ENCODE data around the gene SPATA1. TPM values are rescaled to one million over a fixed set of nuclear protein-coding genes. Genes with fewer than 3 reads are reported as not detected.

SPATA1 gene
- total and polyA plus RNA-seq, 2 of the 13 experiments (the other 11 are each of a cell fraction or from before 2014, with no cell fraction given), result 0.70 to 1.4 TPM

DNA sequence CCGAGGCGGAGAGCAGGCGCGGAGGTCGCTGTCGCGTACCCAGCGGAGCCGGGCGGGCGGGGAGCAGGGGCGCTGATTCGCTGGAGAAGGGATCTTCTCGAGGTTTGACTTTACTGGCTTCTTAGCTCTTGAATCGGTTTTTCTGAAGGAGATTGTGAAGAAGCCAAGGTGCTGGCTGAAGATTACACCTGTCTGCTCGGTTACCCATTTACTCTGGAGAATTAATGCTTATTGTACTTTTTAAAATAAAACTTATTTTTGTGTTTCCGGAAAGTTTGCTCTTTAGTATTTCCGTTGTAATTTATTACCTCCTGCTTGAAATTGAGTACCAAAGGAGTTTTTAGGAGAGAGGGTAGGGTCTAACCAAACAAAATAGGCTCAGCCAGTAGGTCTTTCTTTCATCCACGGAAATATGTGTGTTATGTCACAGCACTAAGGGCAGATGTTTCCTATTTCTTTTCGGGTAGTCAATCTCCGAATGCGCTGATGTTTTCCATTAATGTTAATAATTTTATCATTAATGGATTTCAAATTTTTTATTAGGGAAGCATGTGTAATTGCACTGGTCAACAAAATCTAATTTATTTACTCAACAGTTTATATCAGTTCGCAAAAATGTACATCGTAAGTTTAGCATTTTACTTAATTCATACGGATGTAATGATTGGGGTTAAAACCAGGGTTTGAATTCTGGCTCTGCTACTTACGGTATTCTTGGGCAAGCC is 705 bp downstream of the SPATA1 start:
- H3K9ac ChIP-seq (ENCODE audit: insufficient read depth, low read depth, low read length), result peak overlapping the region; percentile 99
- peak overlapping the region; percentile 92 to 97 (median 97) for H3K4me3 ChIP-seq (replicated peaks in 1 of 3; ENCODE audit: insufficient read depth in 1 of 3, low read depth in 2 of 3, low read length in 3 of 3)
- peaks cover 41% of the 10 kb centered on the region for H3K79me2 ChIP-seq (ENCODE audit: insufficient read depth, low read length)
- peaks cover 30% of the 10 kb centered on the region for H4K20me1 ChIP-seq (ENCODE audit: insufficient read depth, low read length)
- H3K9me3 ChIP-seq (ENCODE audit: low read length), result no peaks in the 10 kb centered on the region
- DNase-seq (ENCODE audit: low spot score) (no peak), FAIRE-seq (peak; percentile 26), ATAC-seq (no peak)
- intact Hi-C loops (cut with micrococcal nuclease; ENCODE audit: unreplicated experiment), result loop anchor here (2.0 to 5.0 kb wide), 2 partner anchors 35 to 68 kb away; partner anchors contain the start of gene CTBS
- H3K4me1 ChIP-seq (ENCODE audit: insufficient read depth, low read length), result peaks cover 46% of the 10 kb centered on the region
- CTCF ChIA-PET (ENCODE audit: low intra/inter-chr PET ratio, low total read pairs), result no interaction called here
- H3K27ac ChIP-seq (ENCODE audit: extremely low read length, insufficient read depth, low read length), result peak overlapping the region; percentile 99
- WGBS (ENCODE audit: low lambda C conversion rate), result under 1% methylated on average over 13 of the region's 26 CpGs
- H2AFZ ChIP-seq (ENCODE audit: low read length), result peak overlapping the region; percentile 34
- TSS peak; percentile 52 for BruUV-seq (replicated peaks)
- no peaks in the 10 kb centered on the region for H3K27me3 ChIP-seq (ENCODE audit: control insufficient read depth in 1 of 2, insufficient read depth in 2 of 2, low read length in 2 of 2)
- H3K36me3 ChIP-seq (replicated peaks in 1 of 2; ENCODE audit: control insufficient read depth in 1 of 2, insufficient read depth in 2 of 2, low read length in 2 of 2), result peaks cover 0 to 2% of the 10 kb centered on the region in 2 experiments; a peak in 1 of 5 replicates
- POLR2A ChIA-PET, result interaction anchor here (1.0 to 4.9 kb wide), 14 partner anchors 10 to 1064 kb away, joined by 3 to 90 read pairs (median 4); partner anchors contain the start of genes CTBS and RPF1
- peak overlapping the region; percentile 70 for H3K4me2 ChIP-seq (ENCODE audit: low read depth, low read length)
- in situ Hi-C loops (cut with HindIII; ENCODE audit: extremely low pct_ligation_motif_present, low pct_unique_long_range_greater_than_20kb), result loop anchor here (5.0 kb wide), 1 partner anchor 65 kb away; the partner anchor contains the start of gene CTBS
- no peak for TF ChIP-seq ZNF749 (CRISPR knock-in tag; IDR thresholded peaks at IDR 0.05; ENCODE audit: borderline replicate concordance)
- TF ChIP-seq, protein P1, sequence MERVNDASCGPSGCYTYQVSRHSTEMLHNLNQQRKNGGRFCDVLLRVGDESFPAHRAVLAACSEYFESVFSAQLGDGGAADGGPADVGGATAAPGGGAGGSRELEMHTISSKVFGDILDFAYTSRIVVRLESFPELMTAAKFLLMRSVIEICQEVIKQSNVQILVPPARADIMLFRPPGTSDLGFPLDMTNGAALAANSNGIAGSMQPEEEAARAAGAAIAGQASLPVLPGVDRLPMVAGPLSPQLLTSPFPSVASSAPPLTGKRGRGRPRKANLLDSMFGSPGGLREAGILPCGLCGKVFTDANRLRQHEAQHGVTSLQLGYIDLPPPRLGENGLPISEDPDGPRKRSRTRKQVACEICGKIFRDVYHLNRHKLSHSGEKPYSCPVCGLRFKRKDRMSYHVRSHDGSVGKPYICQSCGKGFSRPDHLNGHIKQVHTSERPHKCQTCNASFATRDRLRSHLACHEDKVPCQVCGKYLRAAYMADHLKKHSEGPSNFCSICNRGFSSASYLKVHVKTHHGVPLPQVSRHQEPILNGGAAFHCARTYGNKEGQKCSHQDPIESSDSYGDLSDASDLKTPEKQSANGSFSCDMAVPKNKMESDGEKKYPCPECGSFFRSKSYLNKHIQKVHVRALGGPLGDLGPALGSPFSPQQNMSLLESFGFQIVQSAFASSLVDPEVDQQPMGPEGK (CRISPR knock-in tag; IDR thresholded peaks at IDR 0.05), result no peak
- TF ChIP-seq ZBTB20 (CRISPR knock-in tag; IDR thresholded peaks at IDR 0.05; ENCODE audit: borderline replicate concordance, low read depth), result peak; percentile 39; the same call in 1 of the 2 replicates
- no peak for TF ChIP-seq JUND (CRISPR knock-in tag; IDR thresholded peaks at IDR 0.05)
- no peak for TF ChIP-seq TCF12 (IDR thresholded peaks at IDR 0.05)
- TF ChIP-seq TCF12 (CRISPR knock-in tag; IDR thresholded peaks at IDR 0.05), result 0 out of 2 replicates have a peak, but pooled peaks have one; percentile 4
- TF ChIP-seq, protein P2, sequence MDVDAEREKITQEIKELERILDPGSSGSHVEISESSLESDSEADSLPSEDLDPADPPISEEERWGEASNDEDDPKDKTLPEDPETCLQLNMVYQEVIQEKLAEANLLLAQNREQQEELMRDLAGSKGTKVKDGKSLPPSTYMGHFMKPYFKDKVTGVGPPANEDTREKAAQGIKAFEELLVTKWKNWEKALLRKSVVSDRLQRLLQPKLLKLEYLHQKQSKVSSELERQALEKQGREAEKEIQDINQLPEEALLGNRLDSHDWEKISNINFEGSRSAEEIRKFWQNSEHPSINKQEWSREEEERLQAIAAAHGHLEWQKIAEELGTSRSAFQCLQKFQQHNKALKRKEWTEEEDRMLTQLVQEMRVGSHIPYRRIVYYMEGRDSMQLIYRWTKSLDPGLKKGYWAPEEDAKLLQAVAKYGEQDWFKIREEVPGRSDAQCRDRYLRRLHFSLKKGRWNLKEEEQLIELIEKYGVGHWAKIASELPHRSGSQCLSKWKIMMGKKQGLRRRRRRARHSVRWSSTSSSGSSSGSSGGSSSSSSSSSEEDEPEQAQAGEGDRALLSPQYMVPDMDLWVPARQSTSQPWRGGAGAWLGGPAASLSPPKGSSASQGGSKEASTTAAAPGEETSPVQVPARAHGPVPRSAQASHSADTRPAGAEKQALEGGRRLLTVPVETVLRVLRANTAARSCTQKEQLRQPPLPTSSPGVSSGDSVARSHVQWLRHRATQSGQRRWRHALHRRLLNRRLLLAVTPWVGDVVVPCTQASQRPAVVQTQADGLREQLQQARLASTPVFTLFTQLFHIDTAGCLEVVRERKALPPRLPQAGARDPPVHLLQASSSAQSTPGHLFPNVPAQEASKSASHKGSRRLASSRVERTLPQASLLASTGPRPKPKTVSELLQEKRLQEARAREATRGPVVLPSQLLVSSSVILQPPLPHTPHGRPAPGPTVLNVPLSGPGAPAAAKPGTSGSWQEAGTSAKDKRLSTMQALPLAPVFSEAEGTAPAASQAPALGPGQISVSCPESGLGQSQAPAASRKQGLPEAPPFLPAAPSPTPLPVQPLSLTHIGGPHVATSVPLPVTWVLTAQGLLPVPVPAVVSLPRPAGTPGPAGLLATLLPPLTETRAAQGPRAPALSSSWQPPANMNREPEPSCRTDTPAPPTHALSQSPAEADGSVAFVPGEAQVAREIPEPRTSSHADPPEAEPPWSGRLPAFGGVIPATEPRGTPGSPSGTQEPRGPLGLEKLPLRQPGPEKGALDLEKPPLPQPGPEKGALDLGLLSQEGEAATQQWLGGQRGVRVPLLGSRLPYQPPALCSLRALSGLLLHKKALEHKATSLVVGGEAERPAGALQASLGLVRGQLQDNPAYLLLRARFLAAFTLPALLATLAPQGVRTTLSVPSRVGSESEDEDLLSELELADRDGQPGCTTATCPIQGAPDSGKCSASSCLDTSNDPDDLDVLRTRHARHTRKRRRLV (CRISPR knock-in tag; IDR thresholded peaks at IDR 0.05), result no peak
- no peak for TF ChIP-seq ELF1 (CRISPR knock-in tag; IDR thresholded peaks at IDR 0.05)
- no peak for TF ChIP-seq LCORL (IDR thresholded peaks at IDR 0.05)
- TF ChIP-seq LCORL (CRISPR knock-in tag; IDR thresholded peaks at IDR 0.05), result no peak
- no peak for TF ChIP-seq GABPB1 (CRISPR knock-in tag; IDR thresholded peaks at IDR 0.05)
- TF ChIP-seq ZNF766 (CRISPR knock-in tag; IDR thresholded peaks at IDR 0.05; ENCODE audit: borderline replicate concordance), result no peak
- no peak for TF ChIP-seq ZNF224 (CRISPR knock-in tag; IDR thresholded peaks at IDR 0.05)
- TF ChIP-seq ZNF552 (CRISPR knock-in tag; IDR thresholded peaks at IDR 0.05; ENCODE audit: borderline replicate concordance), result no peak
- no peak for TF ChIP-seq ZIK1 (CRISPR knock-in tag; IDR thresholded peaks at IDR 0.05; ENCODE audit: borderline replicate concordance, low read depth)
- 0 out of 2 replicates have a peak, but pooled peaks have one; percentile 21 for TF ChIP-seq ZMYM3 (CRISPR knock-in tag; IDR thresholded peaks at IDR 0.05)
